Chondrocyte (in vitro differentiated cells): ENCODE results near the gene STK40. TPM values are rescaled to one million over a fixed set of nuclear protein-coding genes. Genes with fewer than 3 reads are reported as not detected.
A peak's percentile ranks its signal among the peaks of the same experiment; 100 is the strongest.

Source experiments
- DNase-seq: peaks from one replicate; pipeline ENCODE4 v3.0.0; 2021; ENCODE audit warnings: mixed read lengths, low spot score
- H3K27ac Mint-ChIP-seq: one replicate; pipeline ENCODE4 v1.8.0; 2021; ENCODE audit warnings: mild to moderate bottlenecking, moderate library complexity, mixed read lengths; ENCODE audit not compliant: unreplicated experiment
- H3K27me3 Mint-ChIP-seq: 2 replicates; pipeline ENCODE4 v1.8.0; 2021; ENCODE audit warnings: low read depth, mixed read lengths
- H3K36me3 Mint-ChIP-seq: 2 replicates; pipeline ENCODE4 v1.8.0; 2021; ENCODE audit warnings: low read depth, mixed read lengths
- H3K4me1 Mint-ChIP-seq: 2 replicates; pipeline ENCODE4 v1.8.0; 2021; ENCODE audit warnings: low read depth, mild to moderate bottlenecking, mixed read lengths
- H3K4me3 Mint-ChIP-seq: one replicate; pipeline ENCODE4 v1.8.0; 2021; ENCODE audit warnings: mild to moderate bottlenecking, moderate library complexity, mixed read lengths; ENCODE audit not compliant: unreplicated experiment
- H3K9me3 Mint-ChIP-seq: 2 replicates; pipeline ENCODE4 v1.8.0; 2021; ENCODE audit warnings: low read depth, mixed read lengths
- total RNA-seq: library from RNA; stranded (reverse); gene quantifications from 3 replicates; pipeline ENCODE4 v1.2.1, GENCODE V29; 2021
- TF ChIP-seq, protein P1 (sequence below): fragments of 200-600 bp; sonication (generic); IDR thresholded peaks from 2 replicates; pipeline ENCODE4 v1.5.0; 2021; ENCODE audit warnings: antibody characterized with exemption, mild to moderate bottlenecking, moderate library complexity

STK40 gene
- total RNA-seq, 1 donor from 2014 or later: 63.7 TPM

DNA sequence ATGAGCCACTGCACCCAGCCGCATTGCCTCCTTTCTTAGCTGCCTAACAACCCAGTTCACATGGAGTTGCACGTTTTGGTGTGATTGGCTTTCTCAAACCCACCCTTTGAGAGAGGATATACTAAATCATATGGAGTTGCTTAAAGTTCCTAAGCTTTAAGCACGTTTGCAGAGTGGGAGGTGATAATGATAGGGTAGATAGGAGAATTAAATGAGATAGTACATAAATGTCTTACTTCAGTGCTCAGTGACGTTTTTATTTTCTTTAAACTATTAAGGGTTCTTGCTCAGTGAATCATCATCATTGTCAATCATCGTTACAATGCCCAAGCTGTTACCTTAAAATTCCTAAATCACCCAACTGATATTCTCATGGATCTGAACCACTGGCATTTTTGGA, 82.5 kb downstream of the STK40 start:
- no peaks in the 10 kb centered on the region for H3K9me3 Mint-ChIP-seq
- peaks cover 25% of the 10 kb centered on the region for H3K36me3 Mint-ChIP-seq
- no peak overlapping the region for H3K27ac Mint-ChIP-seq

DNA sequence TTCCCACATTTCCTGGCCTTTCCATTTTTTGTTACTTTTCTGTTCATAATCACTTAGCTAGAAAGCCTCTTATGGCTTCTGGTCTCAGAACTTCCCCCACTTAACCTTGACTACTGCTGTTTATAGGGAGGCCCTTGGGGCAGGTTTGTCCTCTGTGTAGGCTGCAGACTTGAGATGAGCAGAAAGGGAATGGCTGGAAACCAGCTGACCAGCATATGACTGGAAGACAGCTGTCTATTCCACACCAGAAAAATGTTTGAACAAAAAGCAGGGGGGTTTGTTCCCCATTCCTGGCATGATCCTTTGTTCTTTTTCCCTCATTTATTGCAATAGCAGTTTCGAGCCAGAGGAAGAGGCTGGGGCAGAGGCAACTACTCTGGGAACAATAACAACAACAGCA, 84.5 kb downstream of the STK40 start:
- H3K9me3 Mint-ChIP-seq: no peaks in the 10 kb centered on the region
- TF ChIP-seq, protein P1, sequence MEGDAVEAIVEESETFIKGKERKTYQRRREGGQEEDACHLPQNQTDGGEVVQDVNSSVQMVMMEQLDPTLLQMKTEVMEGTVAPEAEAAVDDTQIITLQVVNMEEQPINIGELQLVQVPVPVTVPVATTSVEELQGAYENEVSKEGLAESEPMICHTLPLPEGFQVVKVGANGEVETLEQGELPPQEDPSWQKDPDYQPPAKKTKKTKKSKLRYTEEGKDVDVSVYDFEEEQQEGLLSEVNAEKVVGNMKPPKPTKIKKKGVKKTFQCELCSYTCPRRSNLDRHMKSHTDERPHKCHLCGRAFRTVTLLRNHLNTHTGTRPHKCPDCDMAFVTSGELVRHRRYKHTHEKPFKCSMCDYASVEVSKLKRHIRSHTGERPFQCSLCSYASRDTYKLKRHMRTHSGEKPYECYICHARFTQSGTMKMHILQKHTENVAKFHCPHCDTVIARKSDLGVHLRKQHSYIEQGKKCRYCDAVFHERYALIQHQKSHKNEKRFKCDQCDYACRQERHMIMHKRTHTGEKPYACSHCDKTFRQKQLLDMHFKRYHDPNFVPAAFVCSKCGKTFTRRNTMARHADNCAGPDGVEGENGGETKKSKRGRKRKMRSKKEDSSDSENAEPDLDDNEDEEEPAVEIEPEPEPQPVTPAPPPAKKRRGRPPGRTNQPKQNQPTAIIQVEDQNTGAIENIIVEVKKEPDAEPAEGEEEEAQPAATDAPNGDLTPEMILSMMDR: no peak
- peaks cover 30% of the 10 kb centered on the region for H3K36me3 Mint-ChIP-seq
- H3K27me3 Mint-ChIP-seq: no peaks in the 10 kb centered on the region
- DNase-seq: no peak
- H3K27ac Mint-ChIP-seq: peak overlapping the region; percentile 70
- H3K4me3 Mint-ChIP-seq: no peak overlapping the region
- H3K4me1 Mint-ChIP-seq: peaks cover 16% of the 10 kb centered on the region

More for the DNA sequence above, 82.5 kb downstream of the STK40 start:
- TF ChIP-seq, protein P1: no peak
- Mint-ChIP-seq H3K4me3 (no peak overlapping the region), H3K4me1 (peaks cover 26% of the 10 kb centered on the region), H3K27me3 (no peaks in the 10 kb centered on the region)
- no peak for DNase-seq

DNA sequence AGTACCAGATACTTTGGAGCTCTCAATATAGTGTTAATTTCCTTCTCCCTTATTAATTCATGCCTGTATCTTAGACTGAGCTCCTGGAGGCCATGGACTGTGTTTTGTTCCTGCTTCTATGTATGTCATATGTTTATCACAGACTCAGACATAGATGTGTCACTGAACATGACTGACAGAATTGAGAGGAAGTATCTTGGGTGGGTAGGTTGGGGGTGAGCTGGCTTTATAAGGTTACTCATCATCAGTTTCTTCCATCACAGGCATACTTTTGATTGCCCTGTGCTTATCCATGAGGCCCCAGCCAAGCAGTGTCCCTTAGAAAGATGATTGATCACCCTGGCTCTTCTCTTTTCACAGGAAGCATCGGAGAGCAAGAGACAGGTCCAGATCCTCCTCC, 85.2 kb downstream of the STK40 start:
- Mint-ChIP-seq H3K4me1 (peaks cover 12% of the 10 kb centered on the region), H3K36me3 (peaks cover 32% of the 10 kb centered on the region), H3K4me3 (no peak overlapping the region), H3K9me3 (no peaks in the 10 kb centered on the region), H3K27ac (peak overlapping the region; percentile 9), H3K27me3 (no peaks in the 10 kb centered on the region)
- DNase-seq: no peak
- TF ChIP-seq, protein P1: no peak

- peaks cover 6% of the 10 kb centered on the region for H3K4me1 Mint-ChIP-seq
- H3K36me3 Mint-ChIP-seq: peaks cover 38% of the 10 kb centered on the region
- no peak for DNase-seq
- no peak overlapping the region for H3K27ac Mint-ChIP-seq
- H3K4me3 Mint-ChIP-seq: no peak overlapping the region
- H3K27me3 Mint-ChIP-seq: no peaks in the 10 kb centered on the region
- H3K9me3 Mint-ChIP-seq: no peaks in the 10 kb centered on the region
- TF ChIP-seq, protein P1: no peak
Observed at GRCh38 chr1:36298640-36299039, 87.1 kb downstream of the STK40 start.

- no peak overlapping the region for H3K4me3 Mint-ChIP-seq
- H3K27me3 Mint-ChIP-seq: no peaks in the 10 kb centered on the region
- H3K9me3 Mint-ChIP-seq: no peaks in the 10 kb centered on the region
- peaks cover 6% of the 10 kb centered on the region for H3K4me1 Mint-ChIP-seq
- H3K36me3 Mint-ChIP-seq: peaks cover 38% of the 10 kb centered on the region
- no peak for DNase-seq
- no peak overlapping the region for H3K27ac Mint-ChIP-seq
- TF ChIP-seq, protein P1: no peak
Observed at GRCh38 chr1:36297062-36297461, 88.7 kb downstream of the STK40 start.
